Measurements from ENCODE around the gene CDKN2C.
"Not testable (repeated sequence)": the region's sequence is repeated elsewhere in the genome, so short reads cannot be mapped to it uniquely, and the experiment has no call there.

CDKN2C gene

DNA sequence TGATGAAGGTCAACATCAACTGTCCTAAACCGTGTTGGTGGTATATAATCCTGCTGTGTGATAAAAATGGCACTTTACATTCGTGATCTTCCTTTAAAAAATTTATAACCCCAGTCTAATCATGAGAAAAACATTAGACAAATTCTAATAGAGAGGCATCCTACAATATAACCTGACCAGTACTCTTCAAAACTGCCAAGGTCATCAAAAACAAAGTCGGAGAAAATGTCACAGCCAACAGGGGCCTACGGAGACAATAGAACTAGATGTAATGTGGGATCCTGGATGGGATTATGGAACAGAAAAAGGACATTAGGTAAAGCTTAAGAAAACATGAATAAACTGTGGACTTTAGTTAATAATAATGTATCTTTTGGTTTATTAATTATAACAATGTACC, 25.0 kb downstream of the CDKN2C start:
- WGBS, 2 donors (ENCODE audit: extremely low coverage in 2 of 2, insufficient read length in 2 of 2, insufficient replicate concordance in 1 of 2) = no CpG with 5 or more reads among the region's 4 CpGs
- Histone ChIP-seq H3K79me1 (ENCODE audit: low read depth, low read length) (no peaks in the 10 kb centered on the region), H3K4ac (ENCODE audit: low read length) (no peak overlapping the region)

GRCh38 chr1:50995651-50996050, 25.6 kb downstream of the CDKN2C start:
- Histone ChIP-seq H3K23ac (ENCODE audit: low read depth, low read length, poor library complexity) (no peak overlapping the region), H3K27ac (replicated peaks; ENCODE audit: low read length) (no peak overlapping the region), H3K36me3 (replicated peaks in 1 of 2; ENCODE audit: control insufficient read depth in 2 of 2, insufficient read depth in 2 of 2, low read length in 2 of 2) (no peaks in the 10 kb centered on the region), H4K8ac (ENCODE audit: low read depth, low read length) (no peak overlapping the region), H3K9ac (ENCODE audit: low read depth, low read length, poor library complexity) (no peak overlapping the region), H4K91ac (ENCODE audit: low read depth, low read length, poor library complexity) (no peak overlapping the region), H3K4me2 (ENCODE audit: insufficient read depth, low read length, poor library complexity, severe bottlenecking) (no peak overlapping the region), H3K79me1 (ENCODE audit: low read depth, low read length) (no peaks in the 10 kb centered on the region), H3K14ac (ENCODE audit: low read length) (no peak overlapping the region), H3K27me3 (ENCODE audit: control insufficient read depth in 3 of 3, insufficient read depth in 3 of 3, low read depth in 1 of 3, low read length in 3 of 3) (peaks cover 0 to 7% (median 0%) of the 10 kb centered on the region in 3 experiments), H2BK5ac (ENCODE audit: low read length) (no peak overlapping the region), H3K9me3 (replicated peaks in 1 of 2; ENCODE audit: control insufficient read depth in 2 of 2, insufficient read depth in 1 of 2, low read depth in 1 of 2, low read length in 2 of 2) (no peaks in the 10 kb centered on the region), H2BK120ac (ENCODE audit: low read depth, low read length) (no peak overlapping the region), H3K4me1 (ENCODE audit: control insufficient read depth in 2 of 2, insufficient read depth in 1 of 2, low read depth in 1 of 2, low read length in 2 of 2) (no peaks in the 10 kb centered on the region), H3K18ac (ENCODE audit: low read length) (no peak overlapping the region), H3K4ac (ENCODE audit: low read length) (no peak overlapping the region), H2BK15ac (ENCODE audit: low read length) (no peak overlapping the region), H2AFZ (ENCODE audit: low read length) (no peak overlapping the region), H2AK5ac (ENCODE audit: low read depth, low read length) (no peak overlapping the region), H2BK12ac (ENCODE audit: low read length) (no peak overlapping the region), H3K4me3 (ENCODE audit: low read length in 2 of 2) (no peak overlapping the region)
- WGBS, 2 donors (ENCODE audit: extremely low coverage in 2 of 2, insufficient read length in 2 of 2, insufficient replicate concordance in 1 of 2) = no CpG with 5 or more reads among the region's 1 CpG
- no peak for DNase-seq (ENCODE audit: low spot score)

More for the DNA sequence above, 25.0 kb downstream of the CDKN2C start:
- Histone ChIP-seq H3K9ac (ENCODE audit: low read depth, low read length, poor library complexity) (no peak overlapping the region), H3K4me3 (ENCODE audit: low read length in 2 of 2) (no peak overlapping the region), H2BK12ac (ENCODE audit: low read length) (no peak overlapping the region), H3K9me3 (replicated peaks in 1 of 2; ENCODE audit: control insufficient read depth in 2 of 2, insufficient read depth in 1 of 2, low read depth in 1 of 2, low read length in 2 of 2) (no peaks in the 10 kb centered on the region), H2BK15ac (ENCODE audit: low read length) (no peak overlapping the region), H4K8ac (ENCODE audit: low read depth, low read length) (no peak overlapping the region), H3K36me3 (replicated peaks in 1 of 2; ENCODE audit: control insufficient read depth in 2 of 2, insufficient read depth in 2 of 2, low read length in 2 of 2) (no peaks in the 10 kb centered on the region), H2AK5ac (ENCODE audit: low read depth, low read length) (no peak overlapping the region), H3K27ac (replicated peaks; ENCODE audit: low read length) (no peak overlapping the region), H3K27me3 (ENCODE audit: control insufficient read depth in 3 of 3, insufficient read depth in 3 of 3, low read depth in 1 of 3, low read length in 3 of 3) (peaks cover 0 to 7% (median 0%) of the 10 kb centered on the region in 3 experiments), H3K18ac (ENCODE audit: low read length) (no peak overlapping the region), H3K23ac (ENCODE audit: low read depth, low read length, poor library complexity) (no peak overlapping the region), H4K91ac (ENCODE audit: low read depth, low read length, poor library complexity) (no peak overlapping the region), H3K14ac (ENCODE audit: low read length) (no peak overlapping the region), H3K4me2 (ENCODE audit: insufficient read depth, low read length, poor library complexity, severe bottlenecking) (no peak overlapping the region), H2BK120ac (ENCODE audit: low read depth, low read length) (no peak overlapping the region), H2AFZ (ENCODE audit: low read length) (no peak overlapping the region), H2BK5ac (ENCODE audit: low read length) (no peak overlapping the region), H3K4me1 (ENCODE audit: control insufficient read depth in 2 of 2, insufficient read depth in 1 of 2, low read depth in 1 of 2, low read length in 2 of 2) (no peaks in the 10 kb centered on the region)
- DNase-seq (ENCODE audit: low spot score) = no peak

DNA sequence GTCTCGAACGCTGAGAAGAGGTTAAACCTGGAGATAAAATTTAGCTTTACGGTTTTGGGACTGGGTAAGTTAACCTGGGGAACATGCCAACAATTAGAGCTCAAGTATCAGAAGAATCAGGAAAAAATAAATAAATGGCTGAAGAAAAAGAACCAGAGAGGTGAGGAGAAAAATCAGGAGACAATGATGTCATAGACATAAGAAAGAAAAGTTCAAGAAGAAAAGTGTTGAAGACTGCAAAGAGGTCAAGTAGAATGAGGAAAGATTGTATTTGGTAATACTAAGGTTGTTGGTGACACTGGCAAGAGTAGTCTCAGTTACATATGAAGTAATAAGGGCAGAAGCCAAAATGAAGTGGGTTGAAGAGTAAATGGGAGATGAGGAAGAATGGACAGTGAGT, 26.0 kb downstream of the CDKN2C start:
- DNase-seq (ENCODE audit: low spot score) = no peak
- Histone ChIP-seq H3K4me1 (ENCODE audit: control insufficient read depth in 2 of 2, insufficient read depth in 1 of 2, low read depth in 1 of 2, low read length in 2 of 2) (no peaks in the 10 kb centered on the region), H3K4ac (ENCODE audit: low read length) (no peak overlapping the region)

DNA sequence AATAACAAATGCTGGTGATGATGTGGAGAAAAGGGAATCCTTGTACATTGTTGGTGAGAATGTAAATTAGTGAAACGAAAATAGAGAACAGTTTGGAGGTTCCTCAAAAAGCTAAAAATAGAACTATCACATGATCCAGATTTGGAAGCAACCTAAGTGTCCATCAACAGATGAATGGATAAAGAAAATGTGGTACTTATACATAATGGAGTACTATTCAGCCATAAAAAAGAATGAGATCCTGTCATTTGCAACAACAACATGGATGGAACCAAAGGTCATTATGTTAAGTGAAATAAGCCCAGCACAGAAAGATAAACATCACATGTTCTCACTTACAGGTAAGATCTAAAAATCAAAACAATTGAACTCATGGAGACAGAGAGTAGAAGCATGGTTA, 29.3 kb downstream of the CDKN2C start:
- not testable (repeated sequence) for H2BK15ac ChIP-seq (ENCODE audit: low read length); H2BK12ac ChIP-seq (ENCODE audit: low read length); H3K79me1 ChIP-seq (ENCODE audit: low read depth, low read length)

More for the DNA sequence above, 26.0 kb downstream of the CDKN2C start:
- Histone ChIP-seq H2BK12ac (ENCODE audit: low read length) (no peak overlapping the region), H3K23ac (ENCODE audit: low read depth, low read length, poor library complexity) (no peak overlapping the region), H3K18ac (ENCODE audit: low read length) (no peak overlapping the region), H2AK5ac (ENCODE audit: low read depth, low read length) (no peak overlapping the region), H2BK5ac (ENCODE audit: low read length) (no peak overlapping the region), H3K4me3 (ENCODE audit: low read length in 2 of 2) (no peak overlapping the region), H4K8ac (ENCODE audit: low read depth, low read length) (no peak overlapping the region), H3K4me2 (ENCODE audit: insufficient read depth, low read length, poor library complexity, severe bottlenecking) (no peak overlapping the region), H3K27me3 (ENCODE audit: control insufficient read depth in 3 of 3, insufficient read depth in 3 of 3, low read depth in 1 of 3, low read length in 3 of 3) (peaks cover 0 to 7% (median 0%) of the 10 kb centered on the region in 3 experiments), H3K9me3 (replicated peaks in 1 of 2; ENCODE audit: control insufficient read depth in 2 of 2, insufficient read depth in 1 of 2, low read depth in 1 of 2, low read length in 2 of 2) (no peaks in the 10 kb centered on the region), H3K9ac (ENCODE audit: low read depth, low read length, poor library complexity) (no peak overlapping the region), H4K91ac (ENCODE audit: low read depth, low read length, poor library complexity) (no peak overlapping the region), H3K79me1 (ENCODE audit: low read depth, low read length) (no peaks in the 10 kb centered on the region), H3K36me3 (replicated peaks in 1 of 2; ENCODE audit: control insufficient read depth in 2 of 2, insufficient read depth in 2 of 2, low read length in 2 of 2) (no peaks in the 10 kb centered on the region), H3K14ac (ENCODE audit: low read length) (no peak overlapping the region), H2AFZ (ENCODE audit: low read length) (no peak overlapping the region), H3K27ac (replicated peaks; ENCODE audit: low read length) (no peak overlapping the region), H2BK120ac (ENCODE audit: low read depth, low read length) (no peak overlapping the region), H2BK15ac (ENCODE audit: low read length) (no peak overlapping the region)
- no CpG with 5 or more reads among the region's 3 CpGs for WGBS, 2 donors (ENCODE audit: extremely low coverage in 2 of 2, insufficient read length in 2 of 2, insufficient replicate concordance in 1 of 2)

More for the DNA sequence above, 29.3 kb downstream of the CDKN2C start:
- H3K18ac ChIP-seq (ENCODE audit: low read length); H3K27ac ChIP-seq (replicated peaks; ENCODE audit: low read length); H2AK5ac ChIP-seq (ENCODE audit: low read depth, low read length); H3K4me1 ChIP-seq (ENCODE audit: control insufficient read depth in 2 of 2, insufficient read depth in 1 of 2, low read depth in 1 of 2, low read length in 2 of 2); H2BK5ac ChIP-seq (ENCODE audit: low read length); H3K27me3 ChIP-seq (ENCODE audit: control insufficient read depth in 3 of 3, insufficient read depth in 3 of 3, low read depth in 1 of 3, low read length in 3 of 3); H3K23ac ChIP-seq (ENCODE audit: low read depth, low read length, poor library complexity); H4K91ac ChIP-seq (ENCODE audit: low read depth, low read length, poor library complexity); H3K9me3 ChIP-seq (replicated peaks in 1 of 2; ENCODE audit: control insufficient read depth in 2 of 2, insufficient read depth in 1 of 2, low read depth in 1 of 2, low read length in 2 of 2); H3K4me3 ChIP-seq (ENCODE audit: low read length in 2 of 2); H3K9ac ChIP-seq (ENCODE audit: low read depth, low read length, poor library complexity); H4K8ac ChIP-seq (ENCODE audit: low read depth, low read length); H2AFZ ChIP-seq (ENCODE audit: low read length); H3K4ac ChIP-seq (ENCODE audit: low read length); H2BK120ac ChIP-seq (ENCODE audit: low read depth, low read length); H3K4me2 ChIP-seq (ENCODE audit: insufficient read depth, low read length, poor library complexity, severe bottlenecking); H3K36me3 ChIP-seq (replicated peaks in 1 of 2; ENCODE audit: control insufficient read depth in 2 of 2, insufficient read depth in 2 of 2, low read length in 2 of 2); H3K14ac ChIP-seq (ENCODE audit: low read length); DNase-seq (ENCODE audit: low spot score): not testable (repeated sequence)
- no CpG with 5 or more reads among the region's 1 CpG for WGBS, 2 donors (ENCODE audit: extremely low coverage in 2 of 2, insufficient read length in 2 of 2, insufficient replicate concordance in 1 of 2)

Data from neuronal stem cell (in vitro differentiated cells).